Transverse colon (tissue), 4 donors: ENCODE data around the gene GHRHR. TPM values are rescaled to one million over a fixed set of nuclear protein-coding genes. Genes with fewer than 3 reads are reported as not detected.

Source experiments
- DNase-seq: peaks from one replicate; pipeline ENCODE4 v3.0.0-alpha.2; 2019
- H3K27ac ChIP-seq, 4 donors: fragments of 200-600 bp; sonication (generic); 2 replicates each; pipeline ENCODE4 v1.5.1; 2016 to 2018; ENCODE audit warnings: inconsistent platforms in 4 of 4
- H3K27me3 ChIP-seq: fragments of 200-600 bp; sonication (generic); 2 replicates; pipeline ENCODE4 v1.5.1; 2017; ENCODE audit warnings: inconsistent platforms
- H3K36me3 ChIP-seq, 4 donors: fragments of 200-600 bp; sonication (generic); 2 replicates each; pipeline ENCODE4 v1.5.1; 2017 to 2019; ENCODE audit warnings: inconsistent platforms in 4 of 4
- H3K4me1 ChIP-seq, 4 donors: fragments of 200-600 bp; sonication (generic); 2 replicates each; pipeline ENCODE4 v1.5.1; 2017 to 2020; ENCODE audit warnings: inconsistent platforms in 4 of 4
- H3K4me3 ChIP-seq, 4 donors: fragments of 200-600 bp; sonication (generic); 1 replicate in 1 of 4; 2 replicates in 3 of 4; pipeline versions ENCODE4 v1.5.1 to v1.6.1; 2017 to 2019; ENCODE audit warnings: inconsistent platforms in 4 of 4
- H3K9me3 ChIP-seq, 2 donors: fragments of 200-600 bp; sonication (generic); 2 replicates each; pipeline ENCODE4 v1.5.1; 2017 to 2019; ENCODE audit warnings: inconsistent platforms in 2 of 2
- EP300 ChIP-seq: sonication (generic); formaldehyde crosslinking; IDR thresholded peaks from one replicate; pipeline ENCODE4 v1.6.1; 2017; ENCODE audit warnings: antibody characterized with exemption, low read depth
- POLR2A ChIP-seq: fragments of 450-650 bp; IDR thresholded peaks from one replicate; pipeline ENCODE4 v1.6.1; 2016; ENCODE audit warnings: antibody characterized with exemption, mild to moderate bottlenecking, moderate library complexity
- POLR2AphosphoS5 ChIP-seq, 3 donors: sonication (generic); formaldehyde crosslinking; IDR thresholded peaks; one replicate each; pipeline ENCODE4 v1.6.1; 2016; ENCODE audit warnings: antibody characterized with exemption in 3 of 3
- WGBS, 2 donors: methylation state at CpG; one replicate each; pipeline ENCODE4 v1.1.5; 2018; ENCODE audit warnings: low coverage in 1 of 2; 5-methylcytosine and 5-hydroxymethylcytosine counted together
- in situ Hi-C, 4 donors: fragments of 200-750 bp; cut with MboI; loops; one replicate each; pipeline versions ENCODE4 v1.15.0 to v1.15.1; 2017; ENCODE audit warnings: low sequenced_read_pairs in 3 of 4, low pct_ligation_motif_present in 1 of 4, low pct_unique_long_range_greater_than_20kb in 1 of 4
- intact Hi-C: fragments of 100-400 bp; cut with DNase I; formaldehyde crosslinking; loops from one replicate; pipeline ENCODE4 v1.15.1; 2023; ENCODE audit warnings: low total_unique reads
- total RNA-seq, 4 donors: library from RNA; depleted of rRNA; stranded (reverse); fragments of >200 nt; gene quantifications; one replicate each; pipeline ENCODE4 v1.1.0, GENCODE V29; 2016
- TF ChIP-seq, protein P1 (sequence below), 5 experiments: fragments of 200-600 bp in 3 of 5; fragments of 450-650 bp in 2 of 5; sonication (generic) in 3 of 5; IDR thresholded peaks; 1 replicate in 2 of 5; 2 replicates in 3 of 5; pipeline ENCODE4 v1.5.1; 2016 to 2017; ENCODE audit warnings: antibody characterized with exemption in 5 of 5, inconsistent platforms in 3 of 5, mild to moderate bottlenecking in 2 of 5, moderate library complexity in 1 of 5

The GHRHR gene
- total RNA-seq, 4 donors from 2014 or later, result not detected

- TF ChIP-seq EP300 (no peak), POLR2AphosphoS5 (IDR thresholded peaks at IDR 0.05) (no peak), POLR2A (no peak)
- TF ChIP-seq, protein P1, sequence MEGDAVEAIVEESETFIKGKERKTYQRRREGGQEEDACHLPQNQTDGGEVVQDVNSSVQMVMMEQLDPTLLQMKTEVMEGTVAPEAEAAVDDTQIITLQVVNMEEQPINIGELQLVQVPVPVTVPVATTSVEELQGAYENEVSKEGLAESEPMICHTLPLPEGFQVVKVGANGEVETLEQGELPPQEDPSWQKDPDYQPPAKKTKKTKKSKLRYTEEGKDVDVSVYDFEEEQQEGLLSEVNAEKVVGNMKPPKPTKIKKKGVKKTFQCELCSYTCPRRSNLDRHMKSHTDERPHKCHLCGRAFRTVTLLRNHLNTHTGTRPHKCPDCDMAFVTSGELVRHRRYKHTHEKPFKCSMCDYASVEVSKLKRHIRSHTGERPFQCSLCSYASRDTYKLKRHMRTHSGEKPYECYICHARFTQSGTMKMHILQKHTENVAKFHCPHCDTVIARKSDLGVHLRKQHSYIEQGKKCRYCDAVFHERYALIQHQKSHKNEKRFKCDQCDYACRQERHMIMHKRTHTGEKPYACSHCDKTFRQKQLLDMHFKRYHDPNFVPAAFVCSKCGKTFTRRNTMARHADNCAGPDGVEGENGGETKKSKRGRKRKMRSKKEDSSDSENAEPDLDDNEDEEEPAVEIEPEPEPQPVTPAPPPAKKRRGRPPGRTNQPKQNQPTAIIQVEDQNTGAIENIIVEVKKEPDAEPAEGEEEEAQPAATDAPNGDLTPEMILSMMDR (IDR thresholded peaks at IDR 0.05), result no peak
- 85 to 100% methylated on average over 1 to 5 of the region's 5 CpGs for WGBS, 2 donors
- Histone ChIP-seq H3K4me1 (peaks cover 0 to 8% (median 4%) of the 10 kb centered on the region in 4 donors), H3K4me3 (no peak overlapping the region), H3K36me3 (no peaks in the 10 kb centered on the region), H3K9me3 (no peaks in the 10 kb centered on the region), H3K27ac (no peak overlapping the region), H3K27me3 (no peaks in the 10 kb centered on the region)
- no peak for DNase-seq
- intact Hi-C loops (no loop called here), in situ Hi-C loops (loop anchor here (5.0 to 10.0 kb wide), 2 partner anchors 171 to 173 kb away; no protein-coding TSS in a partner anchor)
Observed at GRCh38 chr7:30975256-30975899, 11.6 kb downstream of the GHRHR start.

DNA sequence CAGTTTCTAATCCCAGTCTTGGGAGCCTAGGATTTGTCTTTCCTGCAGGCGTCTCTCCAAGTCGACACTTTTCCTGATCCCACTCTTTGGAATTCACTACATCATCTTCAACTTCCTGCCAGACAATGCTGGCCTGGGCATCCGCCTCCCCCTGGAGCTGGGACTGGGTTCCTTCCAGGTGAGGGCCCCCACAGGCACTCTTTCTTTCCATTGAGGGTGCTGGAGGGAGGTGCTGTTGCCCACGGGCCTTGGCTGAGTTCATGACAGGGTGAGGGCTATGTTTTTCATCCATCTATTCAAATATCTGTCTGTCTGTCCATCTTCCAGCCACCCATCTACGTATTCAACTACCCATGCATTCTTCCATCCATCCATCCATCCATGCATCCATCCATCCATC is 12.6 kb downstream of the GHRHR start:
- Histone ChIP-seq H3K36me3 (no peaks in the 10 kb centered on the region), H3K4me1 (peaks cover 0 to 8% (median 4%) of the 10 kb centered on the region in 4 donors), H3K27me3 (no peaks in the 10 kb centered on the region), H3K4me3 (no peak overlapping the region), H3K27ac (no peak overlapping the region), H3K9me3 (no peaks in the 10 kb centered on the region)
- intact Hi-C loops, result no loop called here
- TF ChIP-seq POLR2A, result no peak
- TF ChIP-seq, protein P1 (IDR thresholded peaks at IDR 0.05), result no peak
- no peak for TF ChIP-seq EP300
- TF ChIP-seq POLR2AphosphoS5 (IDR thresholded peaks at IDR 0.05), result no peak
- no peak for DNase-seq
- in situ Hi-C loops, result loop anchor here (5.0 to 10.0 kb wide), 2 partner anchors 172 to 174 kb away; no protein-coding TSS in a partner anchor
- WGBS, 2 donors, result 84 to 94% methylated on average over 4 to 5 of the region's 5 CpGs

GRCh38 chr7:30977222-30977621 is 13.5 kb downstream of the GHRHR start:
- TF ChIP-seq, protein P1 (IDR thresholded peaks at IDR 0.05), result no peak
- no peak for TF ChIP-seq POLR2AphosphoS5 (IDR thresholded peaks at IDR 0.05)
- no peak for TF ChIP-seq POLR2A
- TF ChIP-seq EP300, result no peak
- Histone ChIP-seq H3K4me3 (no peak overlapping the region), H3K27me3 (no peaks in the 10 kb centered on the region), H3K36me3 (no peaks in the 10 kb centered on the region), H3K9me3 (no peaks in the 10 kb centered on the region), H3K4me1 (peaks cover 0 to 8% (median 4%) of the 10 kb centered on the region in 4 donors), H3K27ac (no peak overlapping the region)
- 36 to 60% methylated on average over 1 of the region's 1 CpG for WGBS, 2 donors
- in situ Hi-C loops, result loop anchor here (5.0 to 10.0 kb wide), 2 partner anchors 172 to 175 kb away; no protein-coding TSS in a partner anchor
- DNase-seq, result no peak
- intact Hi-C loops, result no loop called here

DNA sequence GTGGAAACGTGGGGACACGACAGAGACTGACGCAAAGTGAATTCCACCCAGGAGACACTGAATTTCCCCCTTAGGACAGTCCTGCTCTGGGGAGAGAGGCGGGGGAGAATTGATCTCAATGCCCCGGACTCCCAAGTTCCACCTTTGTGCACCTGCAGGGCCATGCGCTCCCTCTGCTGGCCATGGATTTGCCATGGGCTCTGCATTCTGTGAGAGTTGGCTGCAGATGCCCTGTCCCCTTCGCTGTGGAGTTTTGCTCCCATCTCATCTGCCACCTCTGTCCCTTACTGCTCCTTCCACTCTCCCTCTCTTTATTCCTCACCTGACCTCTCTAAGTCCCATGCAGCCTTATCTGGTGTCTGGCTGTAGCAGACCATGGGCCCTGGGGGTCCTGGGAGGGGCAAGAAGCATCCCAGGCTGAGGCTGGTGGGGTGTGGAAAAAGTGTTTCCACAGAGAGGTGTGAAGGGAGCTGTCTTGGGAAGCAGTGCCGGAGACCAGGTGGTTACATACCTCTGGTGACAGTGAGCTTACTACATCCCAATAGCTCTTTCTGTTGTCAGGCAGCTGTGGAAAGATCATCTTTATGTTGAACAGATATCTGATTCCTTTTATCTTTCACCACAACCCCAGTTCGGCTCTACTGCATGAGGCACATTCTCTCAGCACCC is 14.3 kb downstream of the GHRHR start:
- H3K27ac ChIP-seq, result no peak overlapping the region
- TF ChIP-seq, protein P1 (IDR thresholded peaks at IDR 0.05), result peak; percentile 33 to 68 (median 53)
- no peak for TF ChIP-seq POLR2A
- peak; percentile 72 for DNase-seq
- 30 to 45% methylated on average over 6 to 9 of the region's 9 CpGs for WGBS, 2 donors
- no peaks in the 10 kb centered on the region for H3K36me3 ChIP-seq
- H3K4me1 ChIP-seq, result peaks cover 0 to 8% (median 4%) of the 10 kb centered on the region in 4 donors
- no peaks in the 10 kb centered on the region for H3K9me3 ChIP-seq
- no peak overlapping the region for H3K4me3 ChIP-seq
- intact Hi-C loops (no loop called here), in situ Hi-C loops (loop anchor here (5.0 to 10.0 kb wide), 2 partner anchors 173 to 176 kb away; no protein-coding TSS in a partner anchor)
- no peaks in the 10 kb centered on the region for H3K27me3 ChIP-seq
